SK-N-SH treated with all-trans-retinoic acid at 6 μM for 48 hours (cell line): Measurements from ENCODE around the gene LAMTOR4.
"Not testable (repeated sequence)": the region's sequence is repeated elsewhere in the genome, so short reads cannot be mapped to it uniquely, and the experiment has no call there.

Experiments
- ATAC-seq: fragments of 200-7000 bp; cut with Tn5 transposase; 3 replicates; pipeline ENCODE4 v1.9.1; 2020; ENCODE audit warnings: mild to moderate bottlenecking, moderate library complexity
- ARNTL ChIP-seq: fragments of 450-650 bp; formaldehyde crosslinking; IDR thresholded peaks from 2 replicates; pipeline ENCODE4 v1.5.0; 2020; ENCODE audit warnings: low read depth, mild to moderate bottlenecking, moderate library complexity, borderline replicate concordance
- BACH2 ChIP-seq: fragments of 250-450 bp; sonication (Bioruptor Pico); IDR thresholded peaks from 2 replicates; pipeline ENCODE4 v1.9.0; 2021; ENCODE audit warnings: mild to moderate bottlenecking, borderline replicate concordance
- CSDC2 ChIP-seq: fragments of 250-450 bp; sonication (Bioruptor Pico); IDR thresholded peaks from 2 replicates; pipeline ENCODE4 v1.5.0; 2020; ENCODE audit warnings: mild to moderate bottlenecking, moderate library complexity
- ESRRG ChIP-seq: fragments of 250-450 bp; sonication (Bioruptor Pico); IDR thresholded peaks from 2 replicates; pipeline ENCODE4 v1.6.1; 2021; ENCODE audit warnings: mild to moderate bottlenecking
- GLIS3 ChIP-seq: fragments of 250-450 bp; sonication (Bioruptor Pico); IDR thresholded peaks from 2 replicates; pipeline ENCODE4 v1.5.0; 2020; ENCODE audit warnings: mild to moderate bottlenecking, moderate library complexity
- ISL1 ChIP-seq: fragments of 250-450 bp; sonication (Bioruptor Pico); IDR thresholded peaks from 2 replicates; pipeline ENCODE4 v2.1.2; 2022; ENCODE audit warnings: mild to moderate bottlenecking, moderate library complexity
- OSR1 ChIP-seq: fragments of 250-450 bp; sonication (Bioruptor Pico); IDR thresholded peaks from 2 replicates; pipeline ENCODE4 v1.8.0; 2022; ENCODE audit warnings: moderate library complexity, mild to moderate bottlenecking, inconsistent platforms
- PATZ1 ChIP-seq: fragments of 250-450 bp; sonication (Bioruptor Pico); IDR thresholded peaks from 2 replicates; pipeline ENCODE4 v1.8.0; 2020; ENCODE audit warnings: mild to moderate bottlenecking, moderate library complexity, borderline replicate concordance
- PPARA ChIP-seq: fragments of 250-450 bp; sonication (Bioruptor Pico); IDR thresholded peaks from 2 replicates; pipeline ENCODE4 v1.5.0; 2020; ENCODE audit warnings: mild to moderate bottlenecking, borderline replicate concordance
- RARB ChIP-seq: fragments of 250-450 bp; sonication (Bioruptor Pico); IDR thresholded peaks from 2 replicates; pipeline ENCODE4 v1.8.0; 2021; ENCODE audit warnings: mild to moderate bottlenecking, moderate library complexity
- SNAI2 ChIP-seq: fragments of 250-450 bp; sonication (Bioruptor Pico); IDR thresholded peaks from 2 replicates; pipeline ENCODE4 v1.5.0; 2020; ENCODE audit warnings: mild to moderate bottlenecking, moderate library complexity
- TCF4 ChIP-seq: fragments of 250-450 bp; sonication (Bioruptor Pico); IDR thresholded peaks from 2 replicates; pipeline ENCODE4 v1.8.0; 2021; ENCODE audit warnings: mild to moderate bottlenecking, moderate library complexity, borderline replicate concordance
- TOX ChIP-seq: fragments of 250-450 bp; sonication (Bioruptor Pico); IDR thresholded peaks from 2 replicates; pipeline ENCODE4 v1.8.0; 2021; ENCODE audit warnings: mild to moderate bottlenecking, moderate library complexity, borderline replicate concordance
- ZC3H10 ChIP-seq: fragments of 250-450 bp; sonication (Bioruptor Pico); IDR thresholded peaks from 2 replicates; pipeline ENCODE4 v1.5.1; 2021; ENCODE audit warnings: mild to moderate bottlenecking, moderate library complexity
- ZFP3 ChIP-seq: fragments of 250-450 bp; sonication (Bioruptor Pico); IDR thresholded peaks from 2 replicates; pipeline ENCODE4 v1.5.0; 2020; ENCODE audit warnings: mild to moderate bottlenecking, moderate library complexity
- ZFP30 ChIP-seq: fragments of 450-650 bp; formaldehyde crosslinking; IDR thresholded peaks from 2 replicates; pipeline ENCODE4 v1.5.0; 2022; ENCODE audit warnings: mild to moderate bottlenecking, moderate library complexity
- ZNF565 ChIP-seq: fragments of 450-650 bp; formaldehyde crosslinking; conservative IDR thresholded peaks from 2 replicates; pipeline ENCODE4 v1.5.0; 2020; ENCODE audit warnings: low read depth, mild to moderate bottlenecking, moderate library complexity
- ZNF70 ChIP-seq: fragments of 450-650 bp; formaldehyde crosslinking; IDR thresholded peaks from 2 replicates; pipeline ENCODE4 v1.5.0; 2020; ENCODE audit warnings: mild to moderate bottlenecking, moderate library complexity
- ZNF8 ChIP-seq: fragments of 450-650 bp; formaldehyde crosslinking; IDR thresholded peaks from 2 replicates; pipeline ENCODE4 v1.5.0; 2020; ENCODE audit warnings: mild to moderate bottlenecking, moderate library complexity
- TF ChIP-seq, protein P1 (sequence below): fragments of 250-450 bp; sonication (Bioruptor Pico); IDR thresholded peaks from 2 replicates; pipeline ENCODE4 v1.8.0; 2021; ENCODE audit warnings: low read depth, mild to moderate bottlenecking, moderate library complexity, borderline replicate concordance
- TF ChIP-seq, protein P2 (sequence below): fragments of 250-450 bp; sonication (Bioruptor Pico); IDR thresholded peaks from 2 replicates; pipeline ENCODE4 v1.5.0; 2020; ENCODE audit warnings: mild to moderate bottlenecking, moderate library complexity
- TF ChIP-seq, protein P3 (sequence below): fragments of 250-450 bp; sonication (Bioruptor Pico); IDR thresholded peaks from 2 replicates; pipeline ENCODE4 v1.5.1; 2020; ENCODE audit warnings: low read depth, mild to moderate bottlenecking, moderate library complexity

The LAMTOR4 gene

GRCh38 chr7:100142461-100142860, 6.3 kb upstream of the LAMTOR4 start:
- no peak for ATAC-seq
- TF ChIP-seq CSDC2 (CRISPR knock-in tag) (no peak), OSR1 (no peak), ZFP30 (CRISPR knock-in tag) (no peak), PATZ1 (CRISPR knock-in tag) (no peak), ARNTL (CRISPR knock-in tag) (no peak), ZNF8 (CRISPR knock-in tag) (no peak), ESRRG (CRISPR knock-in tag) (no peak), SNAI2 (CRISPR knock-in tag) (no peak), ISL1 (CRISPR knock-in tag) (no peak), TOX (no peak)
- TF ChIP-seq, all 23 proteins: peak for 0

- ATAC-seq, result not testable (repeated sequence)
Observed at GRCh38 chr7:100146350-100146749, 2.4 kb upstream of the LAMTOR4 start.

- no peak for TF ChIP-seq PATZ1 (CRISPR knock-in tag)
- no peak for TF ChIP-seq ZFP30 (CRISPR knock-in tag)
- no peak for TF ChIP-seq ZNF70 (CRISPR knock-in tag)
- no peak for TF ChIP-seq TCF4 (CRISPR knock-in tag)
- TF ChIP-seq TOX, result no peak
- no peak for TF ChIP-seq GLIS3 (CRISPR knock-in tag)
- TF ChIP-seq ARNTL (CRISPR knock-in tag), result no peak
Observed at GRCh38 chr7:100147278-100147677, 1.4 kb upstream of the LAMTOR4 start.

GRCh38 chr7:100148225-100148558, 526 bp upstream of the LAMTOR4 start:
- TF ChIP-seq TOX, result no peak
- TF ChIP-seq ISL1 (CRISPR knock-in tag), result no peak
- no peak for TF ChIP-seq SNAI2 (CRISPR knock-in tag)
- no peak for TF ChIP-seq PPARA
- TF ChIP-seq ZFP3, result no peak
- TF ChIP-seq RARB (CRISPR knock-in tag), result no peak
- TF ChIP-seq, protein P1, sequence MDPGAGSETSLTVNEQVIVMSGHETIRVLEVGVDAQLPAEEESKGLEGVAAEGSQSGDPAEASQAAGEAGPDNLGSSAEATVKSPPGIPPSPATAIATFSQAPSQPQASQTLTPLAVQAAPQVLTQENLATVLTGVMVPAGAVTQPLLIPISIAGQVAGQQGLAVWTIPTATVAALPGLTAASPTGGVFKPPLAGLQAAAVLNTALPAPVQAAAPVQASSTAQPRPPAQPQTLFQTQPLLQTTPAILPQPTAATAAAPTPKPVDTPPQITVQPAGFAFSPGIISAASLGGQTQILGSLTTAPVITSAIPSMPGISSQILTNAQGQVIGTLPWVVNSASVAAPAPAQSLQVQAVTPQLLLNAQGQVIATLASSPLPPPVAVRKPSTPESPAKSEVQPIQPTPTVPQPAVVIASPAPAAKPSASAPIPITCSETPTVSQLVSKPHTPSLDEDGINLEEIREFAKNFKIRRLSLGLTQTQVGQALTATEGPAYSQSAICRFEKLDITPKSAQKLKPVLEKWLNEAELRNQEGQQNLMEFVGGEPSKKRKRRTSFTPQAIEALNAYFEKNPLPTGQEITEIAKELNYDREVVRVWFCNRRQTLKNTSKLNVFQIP, result no peak
- no peak for TF ChIP-seq ZC3H10
- TF ChIP-seq ARNTL (CRISPR knock-in tag), result no peak
- TF ChIP-seq GLIS3 (CRISPR knock-in tag), result no peak
- TF ChIP-seq, protein P2, sequence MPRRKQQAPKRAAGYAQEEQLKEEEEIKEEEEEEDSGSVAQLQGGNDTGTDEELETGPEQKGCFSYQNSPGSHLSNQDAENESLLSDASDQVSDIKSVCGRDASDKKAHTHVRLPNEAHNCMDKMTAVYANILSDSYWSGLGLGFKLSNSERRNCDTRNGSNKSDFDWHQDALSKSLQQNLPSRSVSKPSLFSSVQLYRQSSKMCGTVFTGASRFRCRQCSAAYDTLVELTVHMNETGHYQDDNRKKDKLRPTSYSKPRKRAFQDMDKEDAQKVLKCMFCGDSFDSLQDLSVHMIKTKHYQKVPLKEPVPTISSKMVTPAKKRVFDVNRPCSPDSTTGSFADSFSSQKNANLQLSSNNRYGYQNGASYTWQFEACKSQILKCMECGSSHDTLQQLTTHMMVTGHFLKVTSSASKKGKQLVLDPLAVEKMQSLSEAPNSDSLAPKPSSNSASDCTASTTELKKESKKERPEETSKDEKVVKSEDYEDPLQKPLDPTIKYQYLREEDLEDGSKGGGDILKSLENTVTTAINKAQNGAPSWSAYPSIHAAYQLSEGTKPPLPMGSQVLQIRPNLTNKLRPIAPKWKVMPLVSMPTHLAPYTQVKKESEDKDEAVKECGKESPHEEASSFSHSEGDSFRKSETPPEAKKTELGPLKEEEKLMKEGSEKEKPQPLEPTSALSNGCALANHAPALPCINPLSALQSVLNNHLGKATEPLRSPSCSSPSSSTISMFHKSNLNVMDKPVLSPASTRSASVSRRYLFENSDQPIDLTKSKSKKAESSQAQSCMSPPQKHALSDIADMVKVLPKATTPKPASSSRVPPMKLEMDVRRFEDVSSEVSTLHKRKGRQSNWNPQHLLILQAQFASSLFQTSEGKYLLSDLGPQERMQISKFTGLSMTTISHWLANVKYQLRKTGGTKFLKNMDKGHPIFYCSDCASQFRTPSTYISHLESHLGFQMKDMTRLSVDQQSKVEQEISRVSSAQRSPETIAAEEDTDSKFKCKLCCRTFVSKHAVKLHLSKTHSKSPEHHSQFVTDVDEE, result no peak
- TF ChIP-seq CSDC2 (CRISPR knock-in tag), result no peak
- TF ChIP-seq ZNF565, result no peak
- no peak for TF ChIP-seq ZNF70 (CRISPR knock-in tag)
- no peak for TF ChIP-seq BACH2 (CRISPR knock-in tag)
- no peak for TF ChIP-seq TCF4 (CRISPR knock-in tag)
- TF ChIP-seq ESRRG (CRISPR knock-in tag), result no peak
- TF ChIP-seq PATZ1 (CRISPR knock-in tag), result no peak
- TF ChIP-seq, protein P3, sequence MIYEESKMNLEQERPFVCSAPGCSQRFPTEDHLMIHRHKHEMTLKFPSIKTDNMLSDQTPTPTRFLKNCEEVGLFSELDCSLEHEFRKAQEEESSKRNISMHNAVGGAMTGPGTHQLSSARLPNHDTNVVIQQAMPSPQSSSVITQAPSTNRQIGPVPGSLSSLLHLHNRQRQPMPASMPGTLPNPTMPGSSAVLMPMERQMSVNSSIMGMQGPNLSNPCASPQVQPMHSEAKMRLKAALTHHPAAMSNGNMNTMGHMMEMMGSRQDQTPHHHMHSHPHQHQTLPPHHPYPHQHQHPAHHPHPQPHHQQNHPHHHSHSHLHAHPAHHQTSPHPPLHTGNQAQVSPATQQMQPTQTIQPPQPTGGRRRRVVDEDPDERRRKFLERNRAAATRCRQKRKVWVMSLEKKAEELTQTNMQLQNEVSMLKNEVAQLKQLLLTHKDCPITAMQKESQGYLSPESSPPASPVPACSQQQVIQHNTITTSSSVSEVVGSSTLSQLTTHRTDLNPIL (CRISPR knock-in tag), result no peak
- TF ChIP-seq, all 23 proteins: peak for 0
- no peak for ATAC-seq

More at GRCh38 chr7:100147278-100147677, 1.4 kb upstream of the LAMTOR4 start:
- ATAC-seq, result no peak
